ENCODE results near the gene RPTOR.
A peak's percentile ranks its signal among the peaks of the same experiment; 100 is the strongest.
"Not testable (repeated sequence)": the region's sequence is repeated elsewhere in the genome, so short reads cannot be mapped to it uniquely, and the experiment has no call there.

RPTOR gene

DNA sequence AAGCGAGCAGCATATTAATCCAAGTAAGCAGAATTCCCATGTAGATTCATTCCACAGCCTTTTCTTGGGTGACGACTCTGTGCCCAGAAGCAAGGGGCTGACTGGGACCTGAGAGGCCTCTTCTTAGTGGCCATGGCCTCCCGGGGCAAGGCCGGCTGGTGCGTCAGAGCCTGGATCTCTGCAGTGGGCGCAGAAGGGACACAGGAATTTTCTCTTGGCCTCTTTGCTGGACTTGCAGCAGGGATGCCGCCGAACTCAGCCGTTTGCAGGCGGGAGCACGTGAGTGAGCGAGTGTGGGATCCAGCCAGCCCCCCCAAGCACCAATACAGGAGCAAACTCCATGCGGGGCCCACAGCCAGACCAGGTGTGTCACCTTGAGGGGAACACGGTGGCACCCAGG lies 151.8 kb downstream of the RPTOR start:
- no peak for DNase-seq

DNA sequence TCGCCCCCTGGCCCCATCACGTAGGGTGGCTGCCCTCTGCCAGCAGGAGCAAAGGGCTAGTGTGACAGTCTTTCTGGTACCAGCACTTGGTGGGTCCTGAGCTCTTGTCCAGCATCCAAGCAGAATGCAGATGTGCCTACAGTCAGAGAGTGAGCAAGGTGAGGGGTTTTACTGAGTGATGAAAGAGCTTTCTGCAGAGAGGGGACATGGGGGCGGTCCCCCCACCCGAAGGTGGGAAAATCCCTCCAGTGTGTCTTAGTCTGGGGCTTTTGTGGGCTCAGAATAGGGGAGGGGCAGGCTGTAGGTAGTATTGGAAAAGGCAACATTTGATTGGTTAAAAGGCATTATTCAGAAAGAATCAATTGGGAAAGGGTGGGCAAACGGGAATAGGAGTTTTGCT lies 152.3 kb downstream of the RPTOR start:
- no peak for DNase-seq

DNA sequence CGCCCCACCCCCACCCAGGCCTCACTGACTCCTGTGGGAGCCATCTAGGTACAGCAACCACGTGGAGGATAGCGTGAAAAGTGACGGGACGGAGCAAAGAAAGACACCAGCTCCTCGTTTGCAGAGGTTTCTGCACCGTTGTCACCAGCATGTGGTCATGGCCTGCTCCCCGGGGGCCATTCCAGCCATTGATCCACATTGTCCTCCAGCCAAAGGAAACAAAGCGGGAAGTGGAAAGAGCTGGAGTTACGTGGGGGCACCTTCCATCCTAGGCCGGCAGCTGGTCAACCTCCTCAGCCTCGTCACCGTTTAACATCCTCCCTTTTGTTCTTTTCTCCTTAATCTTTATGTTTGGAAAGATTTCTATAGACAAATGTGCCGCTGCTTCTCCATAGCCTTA lies 153.7 kb downstream of the RPTOR start:
- DNase-seq, result no peak

- not testable (repeated sequence) for DNase-seq
These were observed 154.6 kb downstream of the RPTOR start for GRCh38 chr17:80699205-80699604.

DNA sequence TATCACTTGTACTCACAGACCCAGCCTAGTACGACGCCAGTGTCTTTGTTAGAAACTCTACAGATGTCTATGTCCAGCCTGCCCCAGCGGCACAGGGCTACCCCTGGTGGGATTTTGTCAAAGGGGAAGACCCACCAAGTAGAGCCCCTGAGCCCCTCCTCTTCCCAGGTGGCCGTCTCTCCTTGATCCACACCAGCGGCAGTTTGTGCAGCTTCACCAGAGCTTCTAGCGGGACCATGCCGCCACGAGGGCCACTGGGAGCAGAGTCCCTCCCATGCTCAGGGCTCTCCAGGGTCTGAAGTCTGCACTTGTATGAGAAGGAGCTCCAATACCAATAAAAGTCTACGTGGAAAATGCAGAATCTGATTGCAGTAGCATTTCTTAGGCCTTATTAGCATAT lies 157.1 kb downstream of the RPTOR start:
- DNase-seq, result no peak

GRCh38 chr17:80702315-80703141 lies 157.9 kb downstream of the RPTOR start:
- DNase-seq, result no peak

- DNase-seq, result no peak
These were observed 158.5 kb downstream of the RPTOR start for GRCh38 chr17:80703142-80703478.

DNA sequence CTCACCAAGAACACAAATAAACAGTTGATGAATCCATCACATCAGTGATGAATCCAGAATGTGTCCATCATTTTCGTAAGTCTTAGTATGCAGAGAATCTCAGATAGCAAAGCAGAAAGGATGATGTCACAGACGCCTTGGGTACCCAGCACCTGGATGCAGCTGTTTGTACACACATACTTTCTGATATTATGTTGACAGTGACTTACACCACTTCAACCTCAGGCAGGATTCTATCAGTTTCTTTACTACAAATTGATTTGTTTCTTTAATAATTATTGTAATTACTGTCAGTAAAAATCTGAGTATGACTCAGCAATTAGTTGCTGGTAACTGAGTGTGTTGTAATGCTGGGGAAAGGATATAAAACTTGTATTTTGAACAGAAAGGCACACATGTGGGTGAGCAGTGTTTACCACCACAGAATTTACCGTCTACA lies 159.8 kb downstream of the RPTOR start:
- no peak for DNase-seq

GRCh38 chr17:80704894-80705293 lies 160.3 kb downstream of the RPTOR start:
- DNase-seq, result no peak

DNA sequence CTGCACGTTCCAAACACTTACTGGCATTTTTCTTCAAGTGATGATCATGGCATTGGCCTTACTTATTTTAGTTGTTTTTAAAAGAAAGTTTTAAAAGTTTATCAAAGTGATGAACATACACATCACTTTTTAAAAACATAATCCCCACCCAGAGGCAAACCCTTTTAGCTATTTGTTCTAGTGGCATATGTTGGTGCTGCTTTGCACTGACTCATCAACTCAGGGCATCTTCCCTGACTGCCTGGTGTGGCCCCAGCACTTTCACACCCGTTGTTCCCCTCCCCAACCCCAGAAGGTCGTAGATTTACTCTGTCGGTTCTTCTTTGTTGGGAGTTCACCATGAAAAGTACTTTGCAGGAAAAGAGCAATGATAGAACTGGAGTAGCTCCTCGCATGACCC lies 161.3 kb downstream of the RPTOR start:
- no peak for DNase-seq

DNA sequence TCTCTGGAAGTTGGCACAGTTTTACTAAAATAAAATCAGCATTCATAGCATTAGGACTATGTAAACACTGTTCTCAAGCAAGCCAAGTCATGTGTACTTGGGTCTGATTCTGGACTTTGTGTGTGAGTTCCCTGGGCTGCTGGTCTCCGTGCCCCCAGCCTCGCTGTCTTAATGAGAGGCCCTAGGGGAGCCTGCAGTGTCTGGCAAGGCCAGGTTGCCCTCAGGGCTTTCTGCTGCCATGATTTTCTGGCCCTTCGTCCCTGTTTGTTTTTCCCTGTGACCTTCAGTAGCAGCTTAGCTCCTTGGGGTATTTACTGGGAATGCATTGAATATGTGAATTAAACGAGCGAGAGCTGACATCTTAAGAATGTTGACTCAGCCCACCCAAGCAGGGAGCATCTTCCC lies 161.8 kb downstream of the RPTOR start:
- no peak for DNase-seq

DNA sequence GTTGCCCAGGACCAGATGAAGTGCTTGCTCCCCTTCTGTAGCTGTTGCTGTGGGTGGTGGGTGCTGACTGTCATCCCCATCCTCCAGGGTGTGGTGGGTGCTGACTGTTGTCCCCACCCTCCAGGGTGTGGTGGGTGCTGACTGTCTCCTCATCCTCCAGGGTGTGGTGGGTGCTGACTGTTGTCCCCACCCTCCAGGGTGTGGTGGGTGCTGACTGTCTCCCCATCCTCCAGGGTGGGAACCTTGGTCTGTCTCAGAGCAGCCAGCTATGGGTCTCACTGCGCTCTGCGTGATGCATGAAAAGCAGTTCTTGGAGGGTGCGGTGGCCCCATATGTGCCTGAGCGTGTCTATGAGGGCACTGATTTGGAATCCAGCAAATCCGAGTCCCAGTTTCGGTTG lies 163.8 kb downstream of the RPTOR start:
- no peak for DNase-seq

DNA sequence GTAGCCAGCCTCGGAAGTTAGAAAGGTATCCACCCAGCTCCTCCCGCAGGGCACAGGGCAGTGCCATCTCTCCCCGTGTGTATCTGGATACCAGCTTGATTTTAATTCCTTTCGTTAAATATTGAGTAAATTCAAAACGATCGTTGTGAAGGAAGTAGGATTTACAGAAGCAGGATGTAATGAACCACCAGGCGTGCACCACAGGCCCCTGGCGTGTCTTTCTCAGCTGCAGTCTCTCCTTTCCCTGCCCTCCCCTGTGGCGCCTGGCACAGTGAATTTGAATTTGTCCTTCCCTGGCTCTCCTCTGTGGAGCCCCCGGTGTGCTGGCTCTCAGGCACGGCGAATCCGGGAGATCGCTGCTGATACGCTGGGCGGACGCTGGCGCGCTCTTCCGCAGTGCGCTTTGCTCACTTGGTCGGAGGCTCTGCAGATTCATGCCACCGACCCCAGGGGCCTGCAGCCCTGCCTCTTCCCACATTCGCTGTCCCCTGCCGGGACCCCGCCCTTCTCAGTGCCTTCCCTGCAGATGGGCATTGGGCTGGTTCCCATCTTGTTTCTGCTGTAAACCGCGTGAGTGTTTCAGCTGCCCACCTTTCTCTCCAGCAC lies 164.6 kb downstream of the RPTOR start:
- no peak for DNase-seq

GRCh38 chr17:80710714-80711302 lies 166.2 kb downstream of the RPTOR start:
- DNase-seq, result no peak

DNA sequence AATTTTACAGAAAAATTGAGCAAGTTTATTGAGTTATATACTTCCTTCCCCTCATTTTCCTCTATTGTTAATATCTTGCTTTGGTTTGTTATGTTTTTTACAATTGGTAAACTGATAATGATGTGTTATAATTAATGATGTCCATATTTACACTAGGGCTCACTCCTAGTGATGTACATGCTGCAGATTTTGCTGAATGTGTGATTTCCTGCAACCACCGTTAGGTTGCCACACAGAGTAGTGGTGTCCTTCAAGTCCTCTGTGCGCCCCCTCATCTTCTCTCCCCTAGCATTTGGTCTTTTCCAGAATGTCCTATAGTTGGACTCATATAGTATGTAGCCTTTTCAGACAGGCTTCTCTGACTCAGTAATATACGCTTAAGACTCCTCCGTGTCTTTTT lies 167.5 kb downstream of the RPTOR start:
- no peak for DNase-seq

GRCh38 chr17:80712606-80713005 lies 168.0 kb downstream of the RPTOR start:
- no peak for DNase-seq

GRCh38 chr17:80716986-80717719 lies 172.5 kb downstream of the RPTOR start:
- no peak for DNase-seq

- peak; percentile 9 for DNase-seq
These were observed 173.1 kb downstream of the RPTOR start for GRCh38 chr17:80717720-80718083.

GRCh38 chr17:80718428-80718827 lies 173.8 kb downstream of the RPTOR start:
- no peak for DNase-seq

GRCh38 chr17:80719449-80719848 lies 174.8 kb downstream of the RPTOR start:
- DNase-seq, result no peak

DNA sequence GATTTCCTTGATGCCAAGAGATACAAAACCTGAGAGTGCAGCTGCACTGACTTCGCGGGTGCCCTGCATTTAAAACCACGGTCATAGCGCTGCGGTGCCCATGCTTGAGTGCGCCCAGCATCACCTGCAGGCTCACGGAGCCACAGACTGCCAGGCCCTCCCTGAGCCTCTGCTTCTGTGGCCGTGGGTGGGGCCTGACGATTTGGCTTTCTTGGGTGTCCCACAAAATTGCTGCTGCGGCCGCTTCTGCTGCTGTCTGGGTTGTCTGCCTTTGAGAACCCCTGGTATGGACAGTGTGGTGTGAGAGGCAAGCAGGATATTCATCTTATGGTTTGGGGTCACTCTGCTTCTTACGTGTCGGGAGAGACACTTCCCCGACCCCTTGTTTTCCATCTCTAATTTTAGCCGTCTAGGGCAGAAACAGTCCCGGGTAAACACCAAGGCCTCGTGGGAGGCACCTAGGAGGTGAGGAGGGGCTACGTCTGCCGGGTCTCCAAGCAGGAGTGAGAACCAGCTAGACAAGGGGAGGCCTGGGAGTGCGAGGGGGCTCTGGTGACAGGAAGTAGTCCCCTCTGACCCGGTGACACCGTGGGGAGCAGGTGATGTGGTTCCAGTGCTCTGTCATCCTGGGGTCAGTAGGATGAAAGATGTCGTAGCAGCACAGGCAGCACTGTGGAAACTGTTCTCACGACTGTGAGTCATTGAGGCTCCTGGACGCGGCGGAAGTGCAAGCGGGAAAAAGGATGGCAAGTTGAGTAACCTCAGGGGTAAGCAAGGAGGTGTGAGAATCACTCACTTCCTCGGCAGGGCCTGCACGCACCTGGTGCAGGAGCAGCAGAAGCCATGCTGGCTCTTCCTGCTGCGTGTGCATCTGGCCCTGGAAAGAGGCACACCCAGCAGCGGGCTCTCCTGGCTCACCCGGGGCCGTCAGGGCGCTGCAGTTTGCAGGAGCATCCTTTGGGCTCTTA lies 176.3 kb downstream of the RPTOR start:
- no peak for DNase-seq

DNA sequence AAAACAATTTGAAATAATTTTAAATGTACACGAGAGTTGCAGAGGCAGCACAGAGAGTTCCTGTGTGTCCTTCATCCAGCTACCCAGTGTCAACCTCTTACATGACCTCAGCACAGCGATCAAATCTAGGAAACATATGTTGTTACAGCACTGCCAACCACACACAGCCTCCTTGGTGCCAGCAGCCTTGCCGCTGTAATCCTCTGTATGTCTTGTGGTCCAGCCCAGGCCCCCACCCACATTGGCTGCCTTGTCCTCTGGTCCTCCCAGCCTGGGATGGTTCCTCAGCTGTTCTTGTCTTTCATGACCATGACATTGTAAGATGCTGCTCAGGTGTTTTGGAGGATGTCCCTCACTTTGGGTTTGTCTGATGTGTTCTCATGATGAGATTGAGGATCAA lies 178.0 kb downstream of the RPTOR start:
- DNase-seq, result no peak

All from NCI-H2227 treated with DMSO at 0.1 percent for 48 hours (cell line).